CD14-positive monocyte (primary cell): ENCODE results near the gene RABL6. TPM values are rescaled to one million over a fixed set of nuclear protein-coding genes. Genes with fewer than 3 reads are reported as not detected.
A peak's percentile ranks its signal among the peaks of the same experiment; 100 is the strongest.
"Not testable (repeated sequence)": the region's sequence is repeated elsewhere in the genome, so short reads cannot be mapped to it uniquely, and the experiment has no call there.

Experiments used
- DNase-seq, 3 donors: peaks; one replicate each; pipeline ENCODE4 v3.0.0-alpha.2; 2011 to 2022
- H2AFZ ChIP-seq: 2 replicates; pipeline ENCODE4 v1.6.0; 2012; ENCODE audit warnings: mild to moderate bottlenecking, low read depth, low read length, inconsistent platforms; ENCODE audit not compliant: insufficient read depth, poor library complexity, severe bottlenecking
- H3K27ac ChIP-seq, 2 donors: 1 replicate in 1 of 2; 2 replicates in 1 of 2; pipeline ENCODE4 v1.5.1; 2012 to 2013; ENCODE audit warnings: low read length in 2 of 2, control low read depth in 1 of 2, inconsistent platforms in 1 of 2, low read depth in 1 of 2, mild to moderate bottlenecking in 1 of 2
- H3K27me3 ChIP-seq, 2 donors: one replicate each; pipeline versions ENCODE4 v1.6.0 to v1.6.1; 2011 to 2013; ENCODE audit warnings: low read length in 2 of 2; ENCODE audit not compliant: control insufficient read depth in 2 of 2, insufficient read depth in 2 of 2
- H3K36me3 ChIP-seq, 2 donors: replicated peaks in 1 of 2; 1 replicate in 1 of 2; 2 replicates in 1 of 2; pipeline versions ENCODE4 v1.5.1 to v1.6.1; 2012 to 2013; ENCODE audit warnings: low read length in 2 of 2, control low read depth in 1 of 2, inconsistent platforms in 1 of 2, mild to moderate bottlenecking in 1 of 2; ENCODE audit not compliant: insufficient read depth in 2 of 2, control insufficient read depth in 1 of 2
- H3K4me1 ChIP-seq, 2 donors: 1 replicate in 1 of 2; 2 replicates in 1 of 2; pipeline versions ENCODE4 v1.5.1 to v1.6.1; 2012 to 2013; ENCODE audit warnings: low read length in 2 of 2, control low read depth in 1 of 2, inconsistent platforms in 1 of 2, mild to moderate bottlenecking in 1 of 2, moderate library complexity in 1 of 2; ENCODE audit not compliant: insufficient read depth in 2 of 2, control insufficient read depth in 1 of 2
- H3K4me2 ChIP-seq: replicated peaks from 2 replicates; pipeline ENCODE3; 2012; ENCODE audit warnings: low read length, moderate library complexity, mild to moderate bottlenecking; ENCODE audit not compliant: poor library complexity, severe bottlenecking; ENCODE audit errors: extremely low read depth
- H3K4me3 ChIP-seq, 3 experiments: fragments of 200-600 bp in 1 of 3; sonication (generic) in 1 of 3; replicated peaks in 1 of 3; 1 replicate in 2 of 3; 2 replicates in 1 of 3; pipeline ENCODE4 v1.5.1; 2011 to 2013; ENCODE audit warnings: low read length in 3 of 3, mild to moderate bottlenecking in 3 of 3, control low read depth in 2 of 3, low read depth in 2 of 3, inconsistent platforms in 1 of 3, moderate library complexity in 1 of 3
- H3K79me2 ChIP-seq: 2 replicates; pipeline ENCODE4 v1.6.0; 2012; ENCODE audit warnings: mild to moderate bottlenecking, control low read depth, inconsistent platforms, low read length, moderate library complexity; ENCODE audit not compliant: insufficient read depth
- H3K9ac ChIP-seq: 2 replicates; pipeline ENCODE4 v1.6.0; 2017; ENCODE audit warnings: low read length, mild to moderate bottlenecking; ENCODE audit not compliant: insufficient read depth, poor library complexity, severe bottlenecking
- H3K9me3 ChIP-seq, 2 donors: replicated peaks in 1 of 2; 1 replicate in 1 of 2; 2 replicates in 1 of 2; pipeline versions ENCODE4 v1.5.1 to v1.6.1; 2012 to 2013; ENCODE audit warnings: low read length in 2 of 2, control low read depth in 1 of 2; ENCODE audit not compliant: control insufficient read depth in 1 of 2, insufficient read depth in 1 of 2
- H4K20me1 ChIP-seq: 2 replicates; pipeline ENCODE4 v1.6.0; 2012; ENCODE audit warnings: mild to moderate bottlenecking, low read length, control low read depth, moderate library complexity; ENCODE audit not compliant: insufficient read depth
- H3K27ac Mint-ChIP-seq, 7 donors: one replicate each; pipeline ENCODE4 v1.8.0; 2020; ENCODE audit warnings: mild to moderate bottlenecking in 7 of 7, mixed read lengths in 7 of 7, moderate library complexity in 6 of 7, inconsistent platforms in 2 of 7
- H3K27me3 Mint-ChIP-seq, 3 donors: one replicate each; pipeline ENCODE4 v1.8.0; 2021 to 2022; ENCODE audit warnings: low read depth in 3 of 3, mild to moderate bottlenecking in 3 of 3, mixed read lengths in 3 of 3, moderate library complexity in 3 of 3, inconsistent platforms in 1 of 3
- H3K36me3 Mint-ChIP-seq, 2 donors: one replicate each; pipeline ENCODE4 v1.8.0; 2020; ENCODE audit warnings: mixed read lengths in 2 of 2, inconsistent platforms in 1 of 2, mild to moderate bottlenecking in 1 of 2
- H3K4me1 Mint-ChIP-seq: one replicate; pipeline ENCODE4 v1.8.0; 2020; ENCODE audit warnings: mild to moderate bottlenecking, mixed read lengths
- H3K4me3 Mint-ChIP-seq, 2 donors: one replicate each; pipeline ENCODE4 v1.8.0; 2020; ENCODE audit warnings: mild to moderate bottlenecking in 2 of 2, mixed read lengths in 2 of 2, moderate library complexity in 1 of 2
- H3K9me3 Mint-ChIP-seq, 7 donors: one replicate each; pipeline ENCODE4 v1.8.0; 2020 to 2022; ENCODE audit warnings: mixed read lengths in 7 of 7, mild to moderate bottlenecking in 6 of 7, moderate library complexity in 6 of 7, inconsistent platforms in 2 of 7
- CTCF ChIP-seq: fragments of 200-600 bp; IDR thresholded peaks from one replicate; pipeline ENCODE4 v1.8.0; 2022; ENCODE audit warnings: antibody characterized with exemption, mild to moderate bottlenecking
- WGBS: methylation state at CpG from one replicate; pipeline ENCODE4 v1.1.5; 2013; ENCODE audit warnings: missing lambda C conversion rate; ENCODE audit not compliant: insufficient coverage; 5-methylcytosine and 5-hydroxymethylcytosine counted together
- intact Hi-C, 2 donors: fragments of 100-400 bp; cut with micrococcal nuclease; formaldehyde crosslinking; loops; one replicate each; pipeline versions ENCODE4 v1.15.0 to v1.15.1; 2023
- polyA plus RNA-seq, 3 donors: library from polyadenylated mRNA; depleted of rRNA in 1 of 3; unstranded in 2 of 3; stranded (reverse) in 1 of 3; fragments of 300-500 nt in 2 of 3; fragments of >200 nt in 1 of 3; fragmentation: Illumina TruSeq in 2 of 3; gene quantifications; 1 replicate in 2 of 3; 2 replicates in 1 of 3; pipeline ENCODE4 v1.2.3, GENCODE V29; 2012 to 2021

The RABL6 gene
- polyA plus RNA-seq, 3 donors, result 6.7 to 30.9 (median 8.1) TPM

- peaks cover 10 to 14% of the 10 kb centered on the region in 2 donors for H3K4me1 ChIP-seq
- H3K36me3 Mint-ChIP-seq, result peaks cover 29 to 36% of the 10 kb centered on the region in 2 donors
- H3K27me3 Mint-ChIP-seq, result peaks cover 0 to 1% (median 0%) of the 10 kb centered on the region in 3 donors
- H2AFZ ChIP-seq, result no peak overlapping the region
- 68% methylated on average over 11 of the region's 11 CpGs for WGBS
- H3K79me2 ChIP-seq, result peaks cover 24% of the 10 kb centered on the region
- peaks cover 11% of the 10 kb centered on the region for H3K4me1 Mint-ChIP-seq
- peaks cover 24% of the 10 kb centered on the region for H4K20me1 ChIP-seq
- peak overlapping the region; percentile 30 to 92 (median 83) for H3K27ac Mint-ChIP-seq
- TF ChIP-seq CTCF, result no peak
- H3K4me3 ChIP-seq, result peak overlapping the region; percentile 47 to 84 (median 54)
- peak in 1 of 3 donors; percentile 10 for DNase-seq
- intact Hi-C loops, result no loop called here
- H3K4me3 Mint-ChIP-seq, result peak overlapping the region; percentile 79 to 83
- H3K27ac ChIP-seq, result peak overlapping the region in 1 of 2 donors; percentile 89
- H3K36me3 ChIP-seq, result peaks cover 33 to 39% of the 10 kb centered on the region in 2 donors
- H3K9ac ChIP-seq, result peak overlapping the region; percentile 93
- H3K27me3 ChIP-seq, result no peaks in the 10 kb centered on the region
- H3K9me3 ChIP-seq, result no peaks in the 10 kb centered on the region
- peak overlapping the region; percentile 72 for H3K4me2 ChIP-seq
- peaks cover 0 to 5% (median 0%) of the 10 kb centered on the region in 7 donors for H3K9me3 Mint-ChIP-seq
Observed at GRCh38 chr9:136865041-136865767, 57.5 kb downstream of the RABL6 start.

- H3K9me3 Mint-ChIP-seq, result peaks cover 0 to 8% (median under 1%) of the 10 kb centered on the region in 7 donors
- H3K27me3 ChIP-seq, result no peaks in the 10 kb centered on the region
- H3K4me1 ChIP-seq, result peaks cover 10 to 14% of the 10 kb centered on the region in 2 donors
- H3K36me3 ChIP-seq, result peaks cover 32 to 35% of the 10 kb centered on the region in 2 donors
- peaks cover 11% of the 10 kb centered on the region for H3K4me1 Mint-ChIP-seq
- peak overlapping the region; percentile 72 for H3K4me2 ChIP-seq
- H4K20me1 ChIP-seq, result peaks cover 20% of the 10 kb centered on the region
- peak overlapping the region; percentile 47 to 84 (median 54) for H3K4me3 ChIP-seq
- H3K27ac ChIP-seq, result peak overlapping the region in 1 of 2 donors; percentile 89
- H3K79me2 ChIP-seq, result peaks cover 24% of the 10 kb centered on the region
- intact Hi-C loops, result loop anchor here (2.0 kb wide), 1 partner anchor 21 kb away; the partner anchor contains the start of gene TRAF2 (in 2 of the 2)
- H3K4me3 Mint-ChIP-seq, result peak overlapping the region; percentile 79 to 83
- H3K27me3 Mint-ChIP-seq, result peaks cover 0 to 3% (median 0%) of the 10 kb centered on the region in 3 donors
- H2AFZ ChIP-seq, result peak overlapping the region; percentile 78
- TF ChIP-seq CTCF, result no peak
- peak in 1 of 3 donors; percentile 8 for DNase-seq
- 0% methylated on average over 18 of the region's 20 CpGs for WGBS
- peaks cover 0 to 3% of the 10 kb centered on the region in 2 donors for H3K9me3 ChIP-seq
- peak overlapping the region; percentile 30 to 92 (median 83) for H3K27ac Mint-ChIP-seq
- peaks cover 26 to 32% of the 10 kb centered on the region in 2 donors for H3K36me3 Mint-ChIP-seq
- peak overlapping the region; percentile 93 for H3K9ac ChIP-seq
Observed at GRCh38 chr9:136865768-136866103, 58.0 kb downstream of the RABL6 start.

GRCh38 chr9:136866898-136867421 is 59.2 kb downstream of the RABL6 start:
- Histone ChIP-seq H3K27ac (peak overlapping the region in 1 of 2 donors; percentile 58), H3K36me3 (peaks cover 19 to 23% of the 10 kb centered on the region in 2 donors), H3K4me3 (peak overlapping the region; percentile 44 to 84 (median 61)), H3K79me2 (peaks cover 24% of the 10 kb centered on the region), H3K4me1 (peaks cover 10 to 14% of the 10 kb centered on the region in 2 donors), H2AFZ (peak overlapping the region; percentile 46), H3K9me3 (peaks cover 0 to 13% of the 10 kb centered on the region in 2 donors), H3K9ac (peak overlapping the region; percentile 93), H3K4me2 (peak overlapping the region; percentile 72), H4K20me1 (peaks cover 12% of the 10 kb centered on the region)
- DNase-seq, H3K27me3 ChIP-seq, H3K27me3 Mint-ChIP-seq: not testable (repeated sequence)
- Mint-ChIP-seq H3K4me1 (peaks cover 11% of the 10 kb centered on the region), H3K4me3 (peak overlapping the region; percentile 74 to 75), H3K27ac (peak overlapping the region in 5 of 7 donors; percentile 67 to 88 (median 81)), H3K36me3 (peaks cover 18 to 24% of the 10 kb centered on the region in 2 donors), H3K9me3 (peaks cover 0 to 18% (median 9%) of the 10 kb centered on the region in 7 donors)
- intact Hi-C loops, result loop anchor here (2.0 kb wide), 1 partner anchor 20 kb away; the partner anchor contains the start of gene TRAF2 (in 2 of the 2)
- WGBS, result 93% methylated on average over 20 of the region's 29 CpGs
